HG03460 (cell line): ENCODE results near the gene CCDC187.

Experiments
- ATAC-seq: cut with Tn5 transposase; IDR thresholded peaks from one replicate; pipeline ENCODE4 v1.9.1; 2021; ENCODE audit not compliant: unreplicated experiment

Gene CCDC187

GRCh38 chr9:136212345-136212950, 91.4 kb downstream of the CCDC187 start:
- no peak for ATAC-seq

- no peak for ATAC-seq
Observed at GRCh38 chr9:136211441-136212344, 92.2 kb downstream of the CCDC187 start.

DNA sequence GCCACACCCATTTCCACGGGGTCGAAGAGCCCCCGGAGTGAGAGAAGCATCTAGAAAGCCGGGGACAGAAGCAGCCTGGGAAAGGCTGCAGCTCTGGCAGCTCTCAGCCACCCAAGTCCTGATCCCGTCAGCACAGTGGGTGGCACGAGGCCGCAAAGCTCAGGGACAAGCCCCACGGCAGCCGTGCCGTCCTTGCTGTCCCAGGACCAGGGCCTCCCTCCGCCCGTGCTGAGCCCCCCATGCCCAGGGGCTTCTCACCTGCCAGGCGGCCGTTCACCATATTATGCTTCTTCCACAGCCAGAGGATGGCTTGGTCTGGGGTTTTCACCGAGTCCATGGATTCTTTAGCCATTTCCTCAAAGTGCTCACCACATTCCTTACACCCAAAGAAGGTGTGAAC, 92.9 kb downstream of the CCDC187 start:
- no peak for ATAC-seq

DNA sequence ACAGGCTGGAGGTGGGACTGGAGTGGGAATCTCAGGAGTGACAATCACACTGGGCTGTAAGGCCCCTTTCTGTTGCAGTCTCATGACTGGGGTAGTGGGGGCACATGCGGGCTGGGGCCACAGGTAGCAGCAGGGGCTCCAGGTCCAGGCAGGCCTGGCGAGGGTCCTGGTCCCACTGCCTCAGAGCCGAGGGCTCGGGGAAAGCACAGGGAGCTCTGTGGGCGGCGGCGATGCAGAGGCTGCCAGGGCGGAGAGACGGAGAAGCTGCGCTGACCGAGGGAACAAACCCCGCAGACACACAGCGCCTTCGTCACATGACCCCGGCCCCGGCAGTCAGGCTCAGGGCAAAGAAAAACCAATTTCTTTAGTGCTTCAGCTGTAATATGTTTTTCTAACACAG, 93.6 kb downstream of the CCDC187 start:
- ATAC-seq = no peak

DNA sequence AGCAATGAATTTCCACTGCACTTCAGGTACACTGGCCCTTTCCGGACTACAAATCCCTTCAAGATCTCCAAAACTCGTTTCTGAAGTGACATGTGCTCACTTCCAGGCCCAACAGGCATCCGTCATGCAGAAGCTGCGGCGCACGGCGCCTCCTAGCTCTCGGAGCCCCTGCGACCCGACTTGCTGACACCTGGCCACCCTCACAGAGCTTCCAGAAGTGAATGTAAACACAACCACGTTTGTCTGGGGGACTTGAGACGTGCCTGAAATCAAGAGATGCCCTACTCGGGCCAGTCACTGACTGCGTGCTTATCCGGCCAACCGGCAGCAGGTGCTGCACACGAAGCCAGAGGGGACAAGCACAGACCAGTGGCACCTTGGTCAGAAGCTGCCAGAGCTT, 94.1 kb downstream of the CCDC187 start:
- no peak for ATAC-seq

- no peak for ATAC-seq
Observed at GRCh38 chr9:136209232-136209631, 94.7 kb downstream of the CCDC187 start.

DNA sequence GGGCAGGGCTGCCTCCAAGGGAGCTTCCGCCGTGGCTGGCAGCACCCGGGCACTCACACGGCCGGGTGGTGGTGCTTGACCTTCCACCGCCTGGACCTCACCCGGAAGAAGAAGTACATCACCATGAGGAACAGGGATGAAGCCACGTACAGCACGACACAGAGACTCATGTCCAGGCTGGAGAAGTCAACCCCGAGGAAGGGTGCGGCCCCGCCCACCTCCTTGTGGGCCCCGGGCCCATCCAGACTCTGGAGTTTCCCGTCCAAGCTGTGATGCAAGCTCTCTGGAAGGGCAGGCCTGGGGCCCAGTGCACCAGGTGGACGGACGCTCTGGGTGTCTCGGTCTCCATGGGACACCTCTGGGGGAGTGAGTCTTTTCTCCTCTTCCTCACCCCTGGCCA, 95.2 kb downstream of the CCDC187 start:
- no peak for ATAC-seq

DNA sequence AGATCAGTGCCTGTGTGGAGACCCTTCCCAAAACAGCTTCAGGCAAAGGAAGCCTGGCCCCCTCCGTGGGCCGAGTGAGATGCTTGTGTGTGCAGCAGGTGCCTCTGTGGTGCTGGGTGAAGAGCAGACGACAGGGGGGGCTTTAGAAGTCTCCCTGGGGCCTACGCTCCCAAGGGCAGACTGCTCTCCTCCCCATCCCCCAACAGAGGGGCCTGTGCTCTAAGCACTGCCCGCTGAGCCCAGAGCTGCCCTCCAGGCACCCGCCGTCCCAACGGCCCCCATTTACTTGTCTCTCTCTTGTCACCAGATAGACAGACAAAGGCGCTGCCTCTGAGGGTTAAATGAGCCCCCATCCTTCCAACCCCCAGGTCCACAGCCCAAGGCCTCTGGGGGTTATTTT, 96.3 kb downstream of the CCDC187 start:
- no peak for ATAC-seq

DNA sequence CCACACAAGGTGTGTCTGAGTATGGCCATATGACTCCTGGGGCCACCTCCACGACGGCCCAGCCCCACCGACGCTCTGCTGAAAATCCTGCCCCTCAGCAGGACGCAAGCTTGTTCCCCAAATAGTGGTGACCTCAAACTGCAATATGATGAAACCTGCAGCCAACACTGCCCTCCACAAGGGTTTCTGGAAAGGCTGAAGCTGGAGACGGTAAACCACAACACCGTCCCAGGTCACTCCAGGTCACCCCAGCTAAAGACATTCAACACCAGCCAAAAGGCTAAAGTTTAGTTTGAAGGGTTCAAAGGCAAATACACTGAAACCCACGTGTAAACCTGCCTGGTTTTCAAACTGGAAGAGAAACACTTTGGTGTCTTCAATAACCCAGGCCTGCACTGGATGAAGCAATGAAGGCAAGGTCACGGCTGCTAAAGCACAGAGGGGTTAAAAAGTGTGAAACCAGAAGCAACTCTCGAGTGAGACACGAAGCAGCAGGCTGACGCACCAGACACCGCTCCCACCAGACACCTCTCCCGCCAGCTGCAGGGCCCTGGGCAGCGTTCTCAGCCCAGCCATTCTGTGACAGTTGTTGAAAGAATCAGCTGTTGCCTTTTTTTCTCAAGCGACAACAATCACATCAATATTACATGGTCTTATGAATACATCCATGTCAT, 97.2 kb downstream of the CCDC187 start:
- ATAC-seq = no peak

DNA sequence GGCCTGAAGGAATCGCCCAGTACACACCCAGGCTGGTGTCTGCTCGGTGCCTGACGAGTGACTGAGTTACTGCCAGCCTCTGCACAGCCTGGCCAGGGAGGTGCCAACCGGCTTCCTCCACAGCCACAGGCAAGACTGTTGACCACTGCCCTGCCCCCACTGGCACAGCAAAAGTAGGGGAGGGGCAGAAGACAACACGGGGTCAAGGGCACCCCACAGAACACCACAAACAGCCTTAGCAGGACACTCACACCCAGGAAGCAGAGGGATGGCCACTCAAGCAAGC, 98.2 kb downstream of the CCDC187 start:
- ATAC-seq = no peak

GRCh38 chr9:136204838-136205706, 98.8 kb downstream of the CCDC187 start, which contains the start of gene LHX3:
Gene LHX3 (minus strand): TSS chr9:136205128. CDS start chr9:136205012, 116 bp downstream.
- ATAC-seq = no peak

- ATAC-seq = no peak
Observed at GRCh38 chr9:136204145-136204805, 99.6 kb downstream of the CCDC187 start.

DNA sequence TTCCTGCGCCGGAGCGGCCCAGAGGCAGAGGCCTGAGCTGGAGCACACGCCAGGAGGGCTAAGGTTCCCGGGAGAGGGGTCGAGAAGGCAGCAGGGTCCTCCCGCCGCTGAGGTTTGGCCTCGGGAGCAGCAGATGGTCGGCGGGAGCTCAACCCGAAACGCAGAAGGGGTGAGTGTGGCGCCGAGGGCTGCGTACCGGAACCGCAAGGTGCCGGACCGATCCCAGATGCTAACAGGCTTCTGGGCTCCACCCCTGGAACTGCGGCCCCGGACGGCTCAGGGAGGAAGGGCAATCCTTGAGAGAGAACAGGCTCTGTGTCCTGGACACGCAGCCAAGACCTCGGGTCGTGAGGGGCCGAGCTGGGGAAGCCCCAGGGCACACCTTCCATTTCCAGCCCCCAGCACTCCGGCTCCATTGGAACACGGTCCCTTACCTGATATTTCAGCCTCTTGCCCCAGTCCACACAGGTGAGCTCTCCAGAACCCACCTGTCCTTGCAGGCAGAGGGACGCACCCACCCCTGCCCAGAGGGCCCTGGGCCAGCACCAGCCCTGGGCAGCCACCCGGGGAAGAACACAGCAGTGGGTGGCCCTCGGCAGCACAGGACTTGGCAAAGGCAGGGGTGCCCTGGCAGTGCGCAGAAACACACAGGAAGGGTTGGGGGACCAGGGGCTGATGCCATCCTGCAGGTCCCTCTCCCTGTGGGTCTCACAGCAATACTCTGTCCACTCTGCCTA, 100.3 kb downstream of the CCDC187 start:
- no peak for ATAC-seq

DNA sequence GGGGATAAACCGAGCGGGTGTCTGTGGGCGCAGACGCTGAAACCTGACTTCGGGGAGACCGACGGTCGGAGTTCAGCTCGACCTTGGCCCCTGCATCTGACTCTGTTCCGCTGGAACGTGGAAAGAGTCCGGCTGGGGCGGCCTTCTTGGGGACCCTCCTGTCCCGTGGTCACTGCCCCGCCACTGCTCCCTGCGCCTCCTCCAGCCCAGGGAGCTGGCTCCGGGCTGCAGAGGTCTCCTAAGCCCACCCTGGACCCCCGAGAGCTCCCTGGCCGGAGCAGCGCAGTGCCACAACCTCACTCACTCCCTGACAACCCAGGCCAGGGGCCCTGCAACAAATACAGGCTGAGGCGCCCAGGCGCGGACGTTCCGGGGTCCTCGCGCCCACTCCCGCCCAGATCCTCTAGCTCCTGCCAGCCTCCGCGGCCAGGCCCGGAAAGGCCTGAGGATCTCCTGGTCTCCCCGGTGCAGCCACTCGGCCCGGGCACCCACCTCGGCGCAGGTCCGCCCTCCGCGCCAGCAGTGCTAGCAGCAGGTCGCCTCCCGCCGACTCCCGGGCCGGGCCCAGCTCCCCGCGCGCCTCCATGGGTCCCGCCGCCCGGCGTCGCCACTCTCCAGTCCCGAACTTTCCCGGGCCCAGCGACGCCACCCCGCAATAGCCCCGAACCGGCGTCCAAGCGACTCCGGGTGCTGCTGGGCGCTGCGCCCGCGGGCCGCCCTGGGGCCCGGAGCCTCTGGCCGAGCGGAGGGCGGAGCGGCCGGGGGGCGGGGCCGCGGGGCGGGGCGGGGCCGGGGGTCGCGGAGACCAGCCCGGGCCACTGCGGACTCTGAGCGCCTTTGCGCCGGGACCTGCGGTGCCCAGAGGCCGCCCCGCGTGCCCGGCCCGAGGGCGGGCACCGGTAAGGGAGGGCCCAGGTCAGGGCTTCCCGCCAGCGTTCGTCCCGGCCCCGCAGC, 101.2 kb downstream of the CCDC187 start:
- ATAC-seq = no peak

GRCh38 chr9:136201609-136202453, 102.1 kb downstream of the CCDC187 start:
- no peak for ATAC-seq

DNA sequence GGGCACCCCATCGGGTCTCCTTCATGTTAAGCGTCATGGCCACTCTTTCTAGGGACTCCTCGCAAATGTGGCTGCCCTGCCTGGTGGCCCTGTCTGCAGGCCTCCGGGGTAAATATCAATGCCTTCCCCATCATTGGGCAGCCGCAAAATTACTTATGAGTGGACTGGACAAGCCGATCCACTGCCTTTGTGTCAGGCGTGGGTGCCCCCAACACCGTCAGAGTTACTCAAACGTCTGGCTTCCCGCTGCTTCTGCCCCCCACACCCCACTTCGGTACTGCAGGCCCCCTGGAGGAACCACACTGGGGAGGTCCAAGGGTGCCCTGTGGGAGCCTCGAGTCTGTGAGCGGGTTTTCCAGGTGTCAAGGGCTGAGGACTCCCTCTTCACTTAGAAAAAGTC, 102.7 kb downstream of the CCDC187 start:
- no peak for ATAC-seq

- no peak for ATAC-seq
Observed at GRCh38 chr9:136200424-136200823, 103.5 kb downstream of the CCDC187 start.
